ENCODE results near the gene CALM3.

- no peak for TF ChIP-seq SUZ12 (IDR thresholded peaks at IDR 0.05; ENCODE audit: extremely low read depth, insufficient read depth, insufficient read length)
- TF ChIP-seq YY1 (IDR thresholded peaks at IDR 0.05; ENCODE audit: insufficient read depth, insufficient read length), result no peak
- TF ChIP-seq ZNF274 (IDR thresholded peaks at IDR 0.05; ENCODE audit: low read depth, low read length), result no peak
These were observed 13.1 kb downstream of the CALM3 start for GRCh38 chr19:46614114-46614722.
